Endothelial cell of umbilical vein (primary cell): ENCODE results near the gene PRDM11. TPM values are rescaled to one million over a fixed set of nuclear protein-coding genes. Genes with fewer than 3 reads are reported as not detected.

Experiments used
- BruUV-seq: library from RNA; stranded (reverse); fragments of 400-500 nt; replicated peaks from 2 replicates; lab custom pipeline; 2021; lab: Mats Ljungman, UMichigan
- CTCF ChIA-PET: fragments of 300-600, 350-600 bp; sonication (Branson Sonifier 250); formaldehyde crosslinking; loops from one replicate; lab custom pipeline; 2021; ENCODE audit warnings: antibody characterized with exemption, inconsistent platforms; lab: Charles Lee
- POLR2A ChIA-PET: fragments of 300-600, 350-600 bp; sonication (Branson Sonifier 250); formaldehyde crosslinking; loops from one replicate; lab custom pipeline; 2021; ENCODE audit warnings: antibody characterized with exemption, inconsistent platforms; lab: Charles Lee
- DNase-seq: peaks from one replicate; pipeline ENCODE4 v3.0.0-alpha.2; 2011; ENCODE audit warnings: low read depth, low spot score
- FAIRE-seq: peaks from 2 replicates; lab custom pipeline; 2011; peaks lifted over from hg19 to GRCh38; lab: Jason Lieb, UNC
- H2AFZ ChIP-seq: 2 replicates; pipeline ENCODE4 v1.6.0; 2012; ENCODE audit warnings: low read depth, low read length, control low read depth, inconsistent platforms
- H3K27ac ChIP-seq: 2 replicates; pipeline ENCODE4 v1.5.1; 2011; ENCODE audit warnings: low read depth, mild to moderate bottlenecking, control low read depth, low read length, moderate library complexity; ENCODE audit not compliant: insufficient read depth
- H3K27me3 ChIP-seq, 2 experiments: 2 replicates each; pipeline versions ENCODE4 v1.6.0 to v1.6.1; 2011; ENCODE audit warnings: low read length in 2 of 2, mixed read lengths in 1 of 2; ENCODE audit not compliant: control insufficient read depth in 2 of 2, insufficient read depth in 2 of 2
- H3K36me3 ChIP-seq, 2 experiments: 2 replicates in 1 of 2; 3 replicates in 1 of 2; pipeline ENCODE4 v1.5.1; 2011; ENCODE audit warnings: low read length in 2 of 2, mild to moderate bottlenecking in 1 of 2, moderate library complexity in 1 of 2; ENCODE audit not compliant: control insufficient read depth in 2 of 2, insufficient read depth in 2 of 2; ENCODE audit errors: extremely low read depth in 1 of 2
- H3K4me1 ChIP-seq: 3 replicates; pipeline ENCODE4 v1.5.1; 2011; ENCODE audit warnings: mild to moderate bottlenecking, low read length; ENCODE audit not compliant: control insufficient read depth, insufficient read depth; ENCODE audit errors: extremely low read depth
- H3K4me2 ChIP-seq: 2 replicates; pipeline ENCODE4 v1.6.1; 2011; ENCODE audit warnings: low read length, control low read depth, mixed read lengths; ENCODE audit not compliant: insufficient read depth
- H3K4me3 ChIP-seq, 3 experiments: fragments of 200-600 bp in 1 of 3; sonication (generic), shearing (Covaris generic) in 1 of 3; replicated peaks in 1 of 3; 2 replicates each; pipeline ENCODE4 v1.5.1; 2011 to 2016; ENCODE audit warnings: control low read depth in 3 of 3, low read length in 3 of 3, mild to moderate bottlenecking in 2 of 3, inconsistent platforms in 1 of 3, low read depth in 1 of 3, moderate library complexity in 1 of 3; ENCODE audit not compliant: insufficient read depth in 1 of 3
- H3K79me2 ChIP-seq: 2 replicates; pipeline ENCODE4 v1.6.0; 2012; ENCODE audit warnings: low read length, inconsistent platforms; ENCODE audit not compliant: control insufficient read depth, insufficient read depth
- H3K9ac ChIP-seq: replicated peaks from 2 replicates; pipeline ENCODE3; 2011; ENCODE audit warnings: low read length, control low read depth; ENCODE audit not compliant: insufficient read depth; ENCODE audit errors: extremely low read depth
- H3K9me1 ChIP-seq: replicated peaks from 3 replicates; pipeline ENCODE4 v1.6.0; 2011; ENCODE audit warnings: mild to moderate bottlenecking, low read length; ENCODE audit not compliant: control insufficient read depth, insufficient read depth; ENCODE audit errors: extremely low read depth
- H3K9me3 ChIP-seq: replicated peaks from 2 replicates; pipeline ENCODE4 v1.5.1; 2012; ENCODE audit warnings: low read length, inconsistent platforms; ENCODE audit not compliant: control insufficient read depth, insufficient read depth
- H4K20me1 ChIP-seq: replicated peaks from 2 replicates; pipeline ENCODE3; 2011; ENCODE audit warnings: mild to moderate bottlenecking, low read length; ENCODE audit not compliant: control insufficient read depth, insufficient read depth; ENCODE audit errors: extremely low read depth
- CTCF ChIP-seq, 2 donors: IDR thresholded peaks; 1 replicate in 1 of 2; 2 replicates in 1 of 2; pipeline ENCODE4 v1.5.1; 2011; ENCODE audit warnings: low read length in 2 of 2, mild to moderate bottlenecking in 2 of 2, moderate library complexity in 2 of 2, control low read depth in 1 of 2, inconsistent platforms in 1 of 2, low read depth in 1 of 2; ENCODE audit not compliant: insufficient read depth in 1 of 2; ENCODE audit errors: extremely low read depth in 1 of 2
- EZH2 ChIP-seq: IDR thresholded peaks from 2 replicates; pipeline ENCODE4 v1.6.1; 2012; ENCODE audit warnings: borderline replicate concordance, low read depth, mild to moderate bottlenecking, moderate library complexity, low read length, inconsistent platforms; ENCODE audit not compliant: severe bottlenecking
- FOS ChIP-seq: IDR thresholded peaks from 2 replicates; pipeline ENCODE4 v1.6.1; 2011; ENCODE audit warnings: mild to moderate bottlenecking, low read length, moderate library complexity, borderline replicate concordance; ENCODE audit not compliant: insufficient read depth
- GATA2 ChIP-seq: IDR thresholded peaks from 2 replicates; pipeline ENCODE4 v1.7.0; 2011; ENCODE audit warnings: low read depth, mild to moderate bottlenecking, moderate library complexity, mixed read lengths, low read length; ENCODE audit not compliant: insufficient read length, insufficient read depth
- JUN ChIP-seq: IDR thresholded peaks from 2 replicates; pipeline ENCODE4 v1.6.1; 2011; ENCODE audit warnings: borderline replicate concordance, low read depth; ENCODE audit not compliant: insufficient read length, insufficient read depth
- MAX ChIP-seq: IDR thresholded peaks from 2 replicates; pipeline ENCODE4 v1.6.1; 2011; ENCODE audit not compliant: insufficient read depth, insufficient read length
- MYC ChIP-seq: IDR thresholded peaks from one replicate; pipeline ENCODE4 v1.6.1; 2011; ENCODE audit warnings: mild to moderate bottlenecking, low read depth, low read length
- POLR2A ChIP-seq: IDR thresholded peaks from 2 replicates; pipeline ENCODE4 v1.6.1; 2012; ENCODE audit warnings: low read depth, mild to moderate bottlenecking, control low read depth, low read length
- POLR2AphosphoS5 ChIP-seq: IDR thresholded peaks from 2 replicates; pipeline ENCODE4 v1.6.1; 2012; ENCODE audit warnings: low read depth, mild to moderate bottlenecking, control low read depth, low read length, moderate library complexity; ENCODE audit not compliant: insufficient read depth
- dilution Hi-C: fragments of 300-500 bp; cut with MboI; formaldehyde crosslinking; loops from one replicate; pipeline ENCODE4 v1.15.0; 2019; ENCODE audit warnings: low sequenced_read_pairs; ENCODE audit not compliant: extremely low pct_ligation_motif_present
- intact Hi-C: fragments of 100-400 bp; cut with micrococcal nuclease; formaldehyde crosslinking; loops from one replicate; pipeline ENCODE4 v1.10.0; 2022
- polyA plus RNA-seq, 4 experiments: library from polyadenylated mRNA; depleted of rRNA in 3 of 4; stranded (reverse) in 3 of 4; unstranded in 1 of 4; fragments of >200 nt; gene quantifications; 2 replicates each; pipeline versions ENCODE4 v1.2.1 to v1.2.3, GENCODE V29; 2011 to 2012; ENCODE audit warnings: missing spikeins in 1 of 4
- total RNA-seq: library from RNA; stranded (reverse); gene quantifications from 2 replicates; pipeline ENCODE4 v1.2.3, GENCODE V29; 2021

Gene PRDM11
- total and polyA plus RNA-seq, 2 donors (not counting 3 experiments of a cell fraction or from before 2014, with no cell fraction given): 6.9 to 14.1 TPM

- Histone ChIP-seq H3K4me2 (no peak overlapping the region), H3K9ac (no peak overlapping the region), H3K27me3 (peaks cover 0 to 2% of the 10 kb centered on the region in 2 experiments), H4K20me1 (no peaks in the 10 kb centered on the region), H3K4me1 (peaks cover 3% of the 10 kb centered on the region), H2AFZ (no peak overlapping the region), H3K9me3 (no peaks in the 10 kb centered on the region), H3K4me3 (no peak overlapping the region), H3K36me3 (no peaks in the 10 kb centered on the region), H3K9me1 (no peaks in the 10 kb centered on the region), H3K79me2 (no peaks in the 10 kb centered on the region), H3K27ac (no peak overlapping the region)
- ChIA-PET POLR2A (no interaction called here), CTCF (interaction anchor here (1.0 kb wide), 1 partner anchor 155 kb away, joined by 3 read pairs; no protein-coding TSS in a partner anchor)
- dilution Hi-C loops (no loop called here), intact Hi-C loops (no loop called here)
- FAIRE-seq (no peak), DNase-seq (no peak)
- BruUV-seq: no TSS peak
- no peak for TF ChIP-seq POLR2AphosphoS5
- no peak for TF ChIP-seq MYC
- TF ChIP-seq FOS: no peak
- no peak for TF ChIP-seq POLR2A
- TF ChIP-seq GATA2: no peak
- TF ChIP-seq MAX: no peak
- no peak for TF ChIP-seq EZH2
Measured at GRCh38 chr11:45265969-45266675, 119.7 kb downstream of the PRDM11 start.

GRCh38 chr11:45266676-45267020 lies 120.2 kb downstream of the PRDM11 start:
- intact Hi-C loops: no loop called here

More at GRCh38 chr11:45266676-45267020, 120.2 kb downstream of the PRDM11 start:
- Histone ChIP-seq H3K4me3 (no peak overlapping the region), H3K9me3 (no peaks in the 10 kb centered on the region), H3K27ac (no peak overlapping the region), H3K9me1 (no peaks in the 10 kb centered on the region), H3K4me2 (no peak overlapping the region), H3K9ac (no peak overlapping the region), H3K36me3 (no peaks in the 10 kb centered on the region), H3K79me2 (no peaks in the 10 kb centered on the region), H3K4me1 (peaks cover 3% of the 10 kb centered on the region), H3K27me3 (peaks cover 2 to 3% of the 10 kb centered on the region in 2 experiments), H2AFZ (no peak overlapping the region), H4K20me1 (no peaks in the 10 kb centered on the region)
- no peak for FAIRE-seq
- ChIA-PET CTCF (no interaction called here), POLR2A (no interaction called here)
- BruUV-seq: no TSS peak
- TF ChIP-seq FOS: no peak
- TF ChIP-seq POLR2AphosphoS5: no peak
- no peak for TF ChIP-seq EZH2
- TF ChIP-seq POLR2A: no peak
- TF ChIP-seq GATA2: no peak
- TF ChIP-seq MAX: no peak
- TF ChIP-seq MYC: no peak
- no peak for TF ChIP-seq JUN
- no peak for TF ChIP-seq CTCF (IDR thresholded peaks at IDR 0.05; ENCODE audit: extremely low read depth in 1 of 2, insufficient read depth in 1 of 2, low read depth in 1 of 2, low read length in 2 of 2)
- DNase-seq: no peak
- dilution Hi-C loops: no loop called here
